ENCODE results near the gene IVD. TPM values are rescaled to one million over a fixed set of nuclear protein-coding genes. Genes with fewer than 3 reads are reported as not detected.

The IVD gene
- total and polyA plus RNA-seq, 2 of the 8 experiments (the other 6 are each of a cell fraction or from before 2014, with no cell fraction given): 55.2 to 78.8 TPM

- Histone ChIP-seq H3K27me3 (replicated peaks in 1 of 4; ENCODE audit: control insufficient read depth in 3 of 4, extremely low read depth in 1 of 4, insufficient read depth in 3 of 4, low read length in 3 of 4) (no peaks in the 10 kb centered on the region), H3K27ac (ENCODE audit: low read depth, low read length) (no peak overlapping the region), H4K5ac (ENCODE audit: insufficient read length, low read depth, low read length) (no peak overlapping the region), H2BK12ac (ENCODE audit: low read depth, low read length) (no peak overlapping the region), H4K20me1 (replicated peaks in 1 of 2; ENCODE audit: control insufficient read depth in 1 of 2, insufficient read depth in 2 of 2, low read length in 2 of 2) (peaks cover 0 to 11% of the 10 kb centered on the region in 2 experiments), H3K18ac (ENCODE audit: extremely low read depth, low read length) (no peak overlapping the region), H3K4me1 (replicated peaks in 1 of 4; ENCODE audit: control insufficient read depth in 3 of 4, insufficient read depth in 4 of 4, low read length in 3 of 4) (no peaks in the 10 kb centered on the region), H2BK5ac (ENCODE audit: low read depth, low read length) (no peak overlapping the region), H3K79me2 (ENCODE audit: control insufficient read depth in 1 of 2, insufficient read depth in 2 of 2, low read length in 2 of 2) (no peaks in the 10 kb centered on the region), H2BK20ac (ENCODE audit: low read length) (no peak overlapping the region), H3K4ac (replicated peaks; ENCODE audit: insufficient read length, low read depth, low read length) (no peak overlapping the region), H3K4me2 (ENCODE audit: insufficient read depth in 1 of 2, low read depth in 2 of 2, low read length in 2 of 2) (no peak overlapping the region), H3K36me3 (ENCODE audit: control insufficient read depth in 2 of 4, insufficient read depth in 4 of 4, low read length in 3 of 4) (peaks cover 42 to 82% (median 63%) of the 10 kb centered on the region in 4 experiments), H4K8ac (ENCODE audit: extremely low read depth, insufficient read depth, low read length) (no peak overlapping the region), H3K79me1 (ENCODE audit: low read depth, low read length) (no peaks in the 10 kb centered on the region), H2BK120ac (replicated peaks; ENCODE audit: low read depth, low read length) (no peak overlapping the region), H2BK15ac (ENCODE audit: low read length) (no peak overlapping the region), H2AK5ac (ENCODE audit: low read depth, low read length) (no peak overlapping the region), H3K4me3 (ENCODE audit: extremely low read depth in 1 of 4, insufficient read depth in 2 of 4, low read depth in 3 of 4, low read length in 4 of 4) (no peak overlapping the region), H3K56ac (replicated peaks; ENCODE audit: insufficient read length, low read depth, low read length) (no peak overlapping the region), H3K23ac (ENCODE audit: insufficient read length) (no peak overlapping the region), H2AFZ (ENCODE audit: low read length) (no peak overlapping the region), H3K14ac (ENCODE audit: insufficient read length) (no peak overlapping the region), H3K9ac (replicated peaks in 1 of 4; ENCODE audit: extremely low read depth in 1 of 4, low read depth in 3 of 4, low read length in 3 of 4) (no peak overlapping the region), H3K23me2 (ENCODE audit: low read depth, low read length) (no peaks in the 10 kb centered on the region), H4K91ac (replicated peaks; ENCODE audit: insufficient read length, low read length) (no peak overlapping the region), H3K9me3 (ENCODE audit: insufficient read depth in 2 of 2, low read depth in 1 of 2, low read length in 1 of 2) (no peaks in the 10 kb centered on the region)
- DNase-seq (ENCODE audit: low read depth in 1 of 2, low spot score in 2 of 2) (no peak), FAIRE-seq (no peak)
- ChIA-PET CTCF (ENCODE audit: partially characterized antibody) (interaction anchor here (1.1 to 16.2 kb wide), 3 partner anchors 46 to 93 kb away, joined by 4 to 184 read pairs (median 7); partner anchors contain the start of gene CCDC9B), POLR2A (ENCODE audit: partially characterized antibody) (interaction anchor here (1.1 to 8.8 kb wide), 7 partner anchors 9 to 125 kb away, joined by 3 to 77 read pairs (median 5); partner anchors contain the start of genes IVD and KNSTRN)
- 94% methylated on average over 6 of the region's 7 CpGs; no CpG with 5 or more reads in 1 of the 2 experiments for WGBS, 2 experiments (ENCODE audit: extremely low coverage in 1 of 2, insufficient coverage in 1 of 2, insufficient read length in 1 of 2, insufficient replicate concordance in 2 of 2, low coverage in 1 of 2, low lambda C conversion rate in 2 of 2, missing lambda C conversion rate in 1 of 2)
- TF ChIP-seq JUND (IDR thresholded peaks at IDR 0.05; ENCODE audit: low read length) (no peak), CTCF (IDR thresholded peaks at IDR 0.05; ENCODE audit: control extremely low read depth in 1 of 3, insufficient read depth in 1 of 3, low read depth in 1 of 3, low read length in 3 of 3) (no peak), KDM4A (IDR thresholded peaks at IDR 0.05; ENCODE audit: low read depth, low read length, severe bottlenecking) (no peak), TBP (IDR thresholded peaks at IDR 0.05; ENCODE audit: low read depth, low read length) (no peak), SIRT6 (IDR thresholded peaks at IDR 0.05; ENCODE audit: low read length) (no peak), CHD2 (IDR thresholded peaks at IDR 0.05; ENCODE audit: low read length) (no peak), SP1 (IDR thresholded peaks at IDR 0.05; ENCODE audit: low read depth, low read length) (no peak), NANOG (IDR thresholded peaks at IDR 0.05; ENCODE audit: insufficient read depth, low read depth, low read length, poor library complexity, severe bottlenecking) (no peak), EZH2 (IDR thresholded peaks at IDR 0.05; ENCODE audit: low read depth, low read length, severe bottlenecking) (no peak), BACH1 (IDR thresholded peaks at IDR 0.05; ENCODE audit: low read length) (no peak), GABPA (IDR thresholded peaks at IDR 0.05; ENCODE audit: borderline replicate concordance, insufficient read depth, low read length) (no peak), TEAD4 (IDR thresholded peaks at IDR 0.05; ENCODE audit: low read depth, low read length) (no peak)
Measured at GRCh38 chr15:40414816-40415215, 9.2 kb downstream of the IVD start.
